ENCODE results near the gene NR1I3. TPM values are rescaled to one million over a fixed set of nuclear protein-coding genes. Genes with fewer than 3 reads are reported as not detected.

NR1I3 gene
- total and polyA plus RNA-seq, 2 of the 13 experiments (the other 11 are each of a cell fraction or from before 2014, with no cell fraction given) = 0.62 to 0.95 TPM

DNA sequence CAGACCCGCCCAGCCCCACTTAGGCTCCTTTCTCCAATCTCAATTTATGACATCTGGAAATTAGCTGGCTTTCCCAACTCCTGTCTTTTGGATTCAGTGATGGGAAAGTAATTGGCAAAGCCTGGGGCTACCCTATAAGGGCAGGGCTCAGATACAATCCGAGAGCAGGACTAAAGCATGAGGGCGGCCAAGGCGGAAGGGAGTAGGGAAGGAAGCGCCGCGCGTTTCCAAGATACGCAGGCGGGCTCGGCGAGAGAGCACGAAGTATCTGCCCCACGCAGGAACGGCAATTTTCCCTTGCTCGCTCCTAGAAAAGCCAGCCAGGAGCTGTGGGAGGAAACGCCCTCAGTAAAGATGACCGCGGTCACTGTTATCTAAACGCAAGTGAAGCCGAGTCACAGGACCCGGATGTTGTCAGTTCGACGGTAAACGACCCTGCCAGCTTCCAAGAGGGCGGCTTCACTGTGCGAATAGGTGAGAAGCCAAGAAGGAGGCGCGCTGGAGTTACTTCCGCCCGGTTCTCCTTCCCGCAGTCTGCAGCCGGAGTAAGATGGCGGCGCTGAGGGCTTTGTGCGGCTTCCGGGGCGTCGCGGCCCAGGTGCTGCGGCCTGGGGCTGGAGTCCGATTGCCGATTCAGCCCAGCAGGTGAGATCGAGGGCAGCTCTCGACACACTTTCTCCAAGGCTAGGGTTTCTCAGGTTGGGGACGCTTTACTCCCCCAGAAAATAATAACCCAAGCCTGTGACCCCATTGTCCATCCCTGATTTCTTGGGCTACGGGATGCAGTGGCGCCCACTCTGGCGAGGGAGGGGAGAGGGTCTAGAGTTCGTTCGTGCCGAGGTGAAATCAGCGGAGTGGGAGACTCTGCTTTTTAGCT lies 35.9 kb downstream of the NR1I3 start, which contains the start of gene NDUFS2 (continued):
- no peak for TF ChIP-seq HOXA9 (CRISPR knock-in tag; IDR thresholded peaks at IDR 0.05; ENCODE audit: borderline replicate concordance)
- TF ChIP-seq, protein P1, sequence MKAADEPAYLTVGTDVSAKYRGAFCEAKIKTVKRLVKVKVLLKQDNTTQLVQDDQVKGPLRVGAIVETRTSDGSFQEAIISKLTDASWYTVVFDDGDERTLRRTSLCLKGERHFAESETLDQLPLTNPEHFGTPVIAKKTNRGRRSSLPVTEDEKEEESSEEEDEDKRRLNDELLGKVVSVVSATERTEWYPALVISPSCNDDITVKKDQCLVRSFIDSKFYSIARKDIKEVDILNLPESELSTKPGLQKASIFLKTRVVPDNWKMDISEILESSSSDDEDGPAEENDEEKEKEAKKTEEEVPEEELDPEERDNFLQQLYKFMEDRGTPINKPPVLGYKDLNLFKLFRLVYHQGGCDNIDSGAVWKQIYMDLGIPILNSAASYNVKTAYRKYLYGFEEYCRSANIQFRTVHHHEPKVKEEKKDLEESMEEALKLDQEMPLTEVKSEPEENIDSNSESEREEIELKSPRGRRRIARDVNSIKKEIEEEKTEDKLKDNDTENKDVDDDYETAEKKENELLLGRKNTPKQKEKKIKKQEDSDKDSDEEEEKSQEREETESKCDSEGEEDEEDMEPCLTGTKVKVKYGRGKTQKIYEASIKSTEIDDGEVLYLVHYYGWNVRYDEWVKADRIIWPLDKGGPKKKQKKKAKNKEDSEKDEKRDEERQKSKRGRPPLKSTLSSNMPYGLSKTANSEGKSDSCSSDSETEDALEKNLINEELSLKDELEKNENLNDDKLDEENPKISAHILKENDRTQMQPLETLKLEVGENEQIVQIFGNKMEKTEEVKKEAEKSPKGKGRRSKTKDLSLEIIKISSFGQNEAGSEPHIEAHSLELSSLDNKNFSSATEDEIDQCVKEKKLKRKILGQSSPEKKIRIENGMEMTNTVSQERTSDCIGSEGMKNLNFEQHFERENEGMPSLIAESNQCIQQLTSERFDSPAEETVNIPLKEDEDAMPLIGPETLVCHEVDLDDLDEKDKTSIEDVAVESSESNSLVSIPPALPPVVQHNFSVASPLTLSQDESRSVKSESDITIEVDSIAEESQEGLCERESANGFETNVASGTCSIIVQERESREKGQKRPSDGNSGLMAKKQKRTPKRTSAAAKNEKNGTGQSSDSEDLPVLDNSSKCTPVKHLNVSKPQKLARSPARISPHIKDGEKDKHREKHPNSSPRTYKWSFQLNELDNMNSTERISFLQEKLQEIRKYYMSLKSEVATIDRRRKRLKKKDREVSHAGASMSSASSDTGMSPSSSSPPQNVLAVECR (CRISPR knock-in tag; IDR thresholded peaks at IDR 0.05; ENCODE audit: borderline replicate concordance) = peak; percentile 83; the same call in 1 of the 2 replicates
- TF ChIP-seq ZMYM3 (CRISPR knock-in tag; IDR thresholded peaks at IDR 0.05) = peak; percentile 51; the same call in 1 of the 2 replicates
- TF ChIP-seq TBX2 (CRISPR knock-in tag; IDR thresholded peaks at IDR 0.05; ENCODE audit: borderline replicate concordance) = peak; percentile 81
- peak; percentile 83; the same call in 1 of the 2 replicates for TF ChIP-seq ZNF350 (CRISPR knock-in tag; IDR thresholded peaks at IDR 0.05; ENCODE audit: borderline replicate concordance, low read depth)
- peak; percentile 35; the same call in 1 of the 2 replicates for TF ChIP-seq ZNF451 (CRISPR knock-in tag; IDR thresholded peaks at IDR 0.05)
- TF ChIP-seq, protein P2, sequence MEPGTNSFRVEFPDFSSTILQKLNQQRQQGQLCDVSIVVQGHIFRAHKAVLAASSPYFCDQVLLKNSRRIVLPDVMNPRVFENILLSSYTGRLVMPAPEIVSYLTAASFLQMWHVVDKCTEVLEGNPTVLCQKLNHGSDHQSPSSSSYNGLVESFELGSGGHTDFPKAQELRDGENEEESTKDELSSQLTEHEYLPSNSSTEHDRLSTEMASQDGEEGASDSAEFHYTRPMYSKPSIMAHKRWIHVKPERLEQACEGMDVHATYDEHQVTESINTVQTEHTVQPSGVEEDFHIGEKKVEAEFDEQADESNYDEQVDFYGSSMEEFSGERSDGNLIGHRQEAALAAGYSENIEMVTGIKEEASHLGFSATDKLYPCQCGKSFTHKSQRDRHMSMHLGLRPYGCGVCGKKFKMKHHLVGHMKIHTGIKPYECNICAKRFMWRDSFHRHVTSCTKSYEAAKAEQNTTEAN (CRISPR knock-in tag; conservative IDR thresholded peaks at IDR 0.05) = 0 out of 2 replicates have a peak, but pooled peaks have one; percentile 56
- no peak for TF ChIP-seq ZNF644 (CRISPR knock-in tag; IDR thresholded peaks at IDR 0.05; ENCODE audit: low read depth)
- TF ChIP-seq CHCHD3 (CRISPR knock-in tag; IDR thresholded peaks at IDR 0.05) = 0 out of 2 replicates have a peak, but pooled peaks have one; percentile 28
- 0 out of 2 replicates have a peak, but pooled peaks have one; percentile 53 for TF ChIP-seq ZNF878 (CRISPR knock-in tag; IDR thresholded peaks at IDR 0.05)
- peak; percentile 93 for TF ChIP-seq RBFOX2 (IDR thresholded peaks at IDR 0.05; ENCODE audit: low read depth, low read length)
- 0 out of 2 replicates have a peak, but pooled peaks have one; percentile 24 for TF ChIP-seq ZNF766 (CRISPR knock-in tag; IDR thresholded peaks at IDR 0.05; ENCODE audit: borderline replicate concordance)
- TF ChIP-seq ESRRA (CRISPR knock-in tag; IDR thresholded peaks at IDR 0.05; ENCODE audit: low read depth) = peak; percentile 61; the same call in 1 of the 2 replicates
- TF ChIP-seq GATA4 (IDR thresholded peaks at IDR 0.05; ENCODE audit: borderline replicate concordance, low read depth) = peak; percentile 25; the same call in 1 of the 2 replicates
- TF ChIP-seq AGO2 (optimal IDR thresholded peaks at IDR 0.05; ENCODE audit: low read depth, low read length) = no peak
- no peak for TF ChIP-seq EZH2 (conservative IDR thresholded peaks at IDR 0.05; ENCODE audit: low read depth, low read length)
- peak; percentile 48; the same call in 1 of the 2 replicates for TF ChIP-seq SP140L (CRISPR knock-in tag; IDR thresholded peaks at IDR 0.05; ENCODE audit: borderline replicate concordance)
- peak; percentile 96 for TF ChIP-seq ZNF574 (CRISPR knock-in tag; IDR thresholded peaks at IDR 0.05)
- TF ChIP-seq ZNF501 (CRISPR knock-in tag; IDR thresholded peaks at IDR 0.05) = peak; percentile 77
- 0 out of 2 replicates have a peak, but pooled peaks have one; percentile 24 for TF ChIP-seq RELA (CRISPR knock-in tag; IDR thresholded peaks at IDR 0.05)
